GM18520 (cell line): Measurements from ENCODE around the gene RAI1.
A peak's percentile ranks its signal among the peaks of the same experiment; 100 is the strongest.

Source experiments
- ATAC-seq: cut with Tn5 transposase; IDR thresholded peaks from one replicate; pipeline ENCODE4 v1.9.1; 2021; ENCODE audit not compliant: unreplicated experiment

RAI1 gene

DNA sequence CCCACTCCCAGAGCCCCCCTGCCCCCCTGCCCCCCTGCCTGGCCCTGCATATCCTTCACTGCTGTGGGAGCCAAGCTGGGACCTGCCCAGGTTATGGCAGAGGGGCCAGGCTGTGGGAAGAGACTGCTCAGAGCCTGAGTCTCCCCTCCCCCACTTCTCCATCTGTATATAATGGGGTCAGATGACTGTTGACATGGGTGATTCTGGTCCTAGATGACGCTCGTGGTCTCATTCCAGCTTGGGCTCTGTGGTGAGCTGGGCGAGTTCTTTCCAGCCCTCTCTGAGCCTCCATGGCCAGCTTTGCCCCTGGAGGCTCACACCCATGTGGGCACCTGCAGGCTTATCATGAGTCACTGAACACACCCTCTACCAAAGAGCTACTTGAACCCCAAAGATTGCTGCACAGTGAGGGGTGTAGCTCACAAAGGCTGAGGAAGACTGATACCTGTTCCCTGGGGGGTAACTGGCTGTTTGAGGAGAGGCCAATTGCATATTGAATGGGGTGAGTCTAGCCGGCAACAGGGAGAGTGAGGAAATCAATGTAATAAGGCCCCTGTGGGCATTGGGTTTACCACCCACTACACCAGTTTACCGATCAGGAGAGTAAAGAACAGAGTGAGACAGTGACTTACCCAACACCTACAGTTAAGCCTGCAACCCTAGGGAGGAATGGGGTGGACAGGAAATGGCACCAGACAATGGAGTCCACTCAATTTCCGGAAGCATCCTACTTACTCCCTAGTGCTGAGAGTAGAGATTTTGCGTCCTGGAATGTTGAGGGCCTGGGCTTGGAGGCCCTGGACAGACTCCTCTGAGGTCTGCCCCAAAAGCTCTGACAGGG is 159.7 kb downstream of the RAI1 start:
- ATAC-seq, result no peak

DNA sequence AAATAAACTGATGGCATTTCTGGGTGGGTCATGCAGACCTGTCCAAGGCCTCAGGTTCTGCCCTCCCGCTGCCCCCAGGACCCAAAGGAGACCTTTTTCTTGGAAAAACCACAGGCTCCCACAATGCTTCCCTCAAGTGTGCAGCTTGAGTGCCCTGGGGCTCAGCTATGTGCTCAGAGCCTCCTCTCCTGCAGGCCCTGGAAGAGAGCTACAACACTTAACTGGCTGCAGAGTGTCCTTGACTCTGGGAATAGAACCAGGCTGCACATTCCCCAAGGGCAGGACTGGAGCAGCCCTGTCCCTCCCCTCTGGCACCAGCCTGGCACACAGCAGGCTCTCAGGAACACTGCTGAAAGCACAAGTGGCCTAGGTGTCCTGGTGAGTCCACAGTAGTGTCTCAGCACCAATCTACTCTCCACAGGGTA is 160.4 kb downstream of the RAI1 start:
- no peak for ATAC-seq

DNA sequence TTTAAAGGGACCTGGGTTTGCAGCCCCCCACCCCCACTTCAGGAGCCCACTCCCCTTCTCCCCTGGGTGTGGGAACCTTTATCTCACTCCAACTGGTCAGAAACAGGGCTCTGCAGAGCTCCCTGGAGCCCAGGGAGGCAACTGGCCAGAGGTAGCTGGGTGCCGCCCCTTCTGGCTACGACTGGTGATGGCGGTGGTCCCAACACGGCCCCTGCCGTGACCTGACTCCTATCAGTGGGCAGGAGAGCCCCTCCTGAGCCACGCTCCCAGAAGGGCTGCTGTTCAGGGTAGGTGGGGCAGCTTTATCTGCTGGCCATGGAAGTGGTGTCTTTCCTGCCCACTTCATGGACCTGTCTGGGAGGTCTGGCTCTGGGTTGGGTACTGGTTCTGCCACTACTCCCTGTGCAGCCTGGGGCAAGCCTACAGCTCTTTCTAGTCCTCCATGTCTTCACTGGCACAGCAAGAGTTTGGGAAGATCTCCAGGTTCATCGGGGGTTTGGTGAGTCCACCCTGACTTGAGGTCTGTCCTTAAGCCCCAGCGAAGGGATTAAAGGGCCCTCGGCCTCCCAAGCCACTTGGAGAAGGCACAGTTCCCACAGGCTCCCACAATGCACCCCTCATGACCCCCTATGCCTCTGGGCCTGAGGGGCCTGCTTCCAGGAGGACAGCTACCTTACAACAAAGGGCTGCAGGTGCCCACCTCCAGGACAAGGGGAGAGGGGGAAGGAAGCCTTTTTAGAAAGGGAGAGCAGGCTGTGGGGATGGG is 161.0 kb downstream of the RAI1 start:
- no peak for ATAC-seq

DNA sequence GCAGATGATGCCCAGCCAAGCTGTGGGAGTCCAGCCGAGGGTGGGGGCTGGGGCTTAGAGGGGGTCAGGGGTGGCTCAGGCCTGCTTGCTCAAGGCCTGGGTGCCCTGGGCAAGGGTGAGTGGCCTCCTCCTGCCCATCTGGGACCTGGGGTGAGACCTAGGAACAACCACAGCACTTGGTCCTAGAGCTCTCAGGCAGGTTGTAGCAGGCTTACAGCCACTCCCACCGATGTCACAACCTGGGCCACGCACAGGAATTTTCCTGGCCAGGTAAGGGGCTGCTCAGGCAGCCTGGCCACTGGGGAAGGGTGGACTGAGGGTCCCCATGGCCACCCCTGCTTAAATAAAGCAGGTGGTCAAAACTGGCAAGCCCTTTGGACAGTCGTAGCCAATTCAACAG is 161.8 kb downstream of the RAI1 start:
- ATAC-seq, result no peak

GRCh38 chr17:17844079-17844478 is 162.8 kb downstream of the RAI1 start:
- no peak for ATAC-seq

GRCh38 chr17:17844500-17844899 is 163.2 kb downstream of the RAI1 start:
- ATAC-seq, result no peak

DNA sequence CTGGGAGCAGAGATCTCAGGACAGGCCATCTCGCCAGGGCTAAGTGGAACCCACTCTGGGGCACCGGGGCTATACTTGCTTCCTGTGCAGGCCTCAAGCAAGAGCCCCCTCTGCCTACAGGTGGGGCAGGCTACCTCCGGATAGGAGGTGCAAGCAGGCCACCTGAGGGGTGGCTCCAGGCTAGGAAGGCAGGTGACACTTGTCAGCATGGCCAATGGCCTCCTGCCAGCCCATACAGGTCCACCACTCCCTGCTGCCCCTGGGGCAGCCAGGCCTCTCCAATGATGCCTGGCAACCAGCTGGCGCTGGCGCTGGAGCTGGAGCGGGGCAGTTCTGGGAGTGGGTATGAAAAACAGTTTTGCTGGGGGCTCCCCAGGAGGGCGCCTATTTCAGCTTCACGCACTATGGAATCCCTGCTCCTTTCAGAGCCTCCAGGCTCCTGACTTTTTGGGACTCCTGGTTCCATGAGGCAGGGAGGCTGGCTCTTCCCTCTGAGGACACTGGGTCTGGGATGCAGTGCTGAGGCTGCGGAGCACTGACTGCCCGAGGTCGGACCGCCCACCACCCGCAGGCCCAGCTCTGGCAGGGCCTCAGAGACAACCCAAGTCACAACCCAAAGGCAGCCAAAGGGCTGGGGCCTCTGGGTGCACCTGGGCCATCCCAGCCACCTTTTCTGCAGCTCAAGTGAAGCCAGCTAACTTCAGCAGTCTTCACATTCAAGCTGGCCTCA is 164.0 kb downstream of the RAI1 start:
- ATAC-seq, result no peak

DNA sequence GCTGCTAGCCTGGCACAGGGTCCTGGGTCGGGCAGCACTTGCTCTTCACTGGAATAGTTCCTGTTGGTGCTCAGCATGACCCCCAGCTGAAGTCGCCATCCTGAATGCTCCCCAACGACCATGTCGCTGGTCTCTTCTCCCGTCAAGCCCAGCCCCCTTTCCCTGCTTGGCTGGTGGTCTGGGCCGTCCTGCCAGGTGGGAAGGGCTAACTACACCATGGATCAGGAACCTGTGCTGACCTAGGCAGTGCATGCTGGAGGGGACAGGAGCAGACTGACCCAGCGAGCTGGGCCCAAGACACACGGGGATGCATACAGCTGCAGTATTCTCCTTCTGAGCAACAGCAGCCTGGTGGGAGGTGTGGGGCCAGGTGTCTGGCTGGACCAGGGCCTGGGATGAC is 164.7 kb downstream of the RAI1 start:
- ATAC-seq, result no peak

GRCh38 chr17:17846645-17847044 is 165.4 kb downstream of the RAI1 start:
- ATAC-seq, result no peak

DNA sequence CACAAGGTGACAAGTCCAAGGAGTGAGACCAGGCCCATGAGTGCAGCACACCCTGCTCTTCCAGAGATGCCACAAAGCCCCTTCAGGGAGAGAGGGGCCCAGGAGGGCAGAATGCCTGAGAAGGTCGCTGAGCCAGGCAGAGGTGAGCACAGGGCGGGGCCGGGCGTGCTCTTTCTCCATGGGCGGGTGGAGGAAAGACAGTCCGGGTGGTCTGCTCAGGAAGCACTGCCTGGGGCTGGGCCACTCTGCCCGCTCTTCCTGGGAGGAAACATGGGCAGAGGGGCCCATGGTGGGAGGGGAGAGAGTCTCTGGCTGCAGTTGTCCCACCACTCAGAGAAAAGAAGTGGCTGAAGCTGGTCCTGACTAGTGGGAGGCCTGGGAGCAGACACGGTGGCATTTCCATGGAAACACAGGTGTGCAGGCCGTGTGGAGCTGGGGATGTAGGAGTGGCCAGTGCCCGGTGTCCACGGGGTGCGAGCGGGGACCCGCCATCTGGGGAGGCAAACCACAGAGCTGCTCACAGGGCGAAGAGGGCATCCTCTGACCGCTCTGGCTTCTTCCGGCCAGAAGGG is 165.9 kb downstream of the RAI1 start:
- ATAC-seq, result no peak

- no peak for ATAC-seq
Measured at GRCh38 chr17:17847726-17848125, 166.5 kb downstream of the RAI1 start.

GRCh38 chr17:17848311-17849082 is 167.2 kb downstream of the RAI1 start:
- no peak for ATAC-seq

DNA sequence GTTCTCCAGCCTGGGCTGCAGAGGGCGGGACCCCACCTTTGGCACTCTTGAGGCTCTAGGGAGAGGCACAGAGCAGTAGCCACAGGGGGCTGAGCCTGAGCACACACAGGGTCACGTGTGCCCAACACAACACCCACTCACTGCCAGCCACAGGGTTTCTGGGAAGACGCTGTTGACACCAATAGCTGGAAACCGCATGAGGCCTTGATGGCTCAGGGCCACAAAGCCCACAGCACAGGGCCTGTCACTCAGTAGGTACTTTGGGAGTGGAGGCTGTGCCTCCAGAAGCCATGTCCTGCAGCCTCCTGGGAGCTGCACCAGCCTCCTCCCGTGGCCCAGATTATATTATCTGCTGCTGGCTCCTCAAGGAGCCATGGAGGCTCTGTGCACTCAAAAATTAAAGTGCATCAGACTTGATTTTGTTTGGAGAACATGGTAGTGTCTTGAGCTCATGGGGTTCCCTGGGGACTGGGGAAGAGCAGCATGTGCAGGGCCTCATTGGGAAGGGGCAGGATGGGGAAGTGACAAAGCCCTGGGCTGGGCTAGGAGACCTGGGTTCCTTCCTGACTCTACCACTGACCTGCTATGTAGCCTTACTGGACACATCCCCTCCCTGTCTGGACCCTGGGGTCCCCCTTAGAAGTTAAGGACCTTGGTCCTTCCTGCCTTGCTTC is 168.0 kb downstream of the RAI1 start:
- ATAC-seq, result peak; percentile 65

DNA sequence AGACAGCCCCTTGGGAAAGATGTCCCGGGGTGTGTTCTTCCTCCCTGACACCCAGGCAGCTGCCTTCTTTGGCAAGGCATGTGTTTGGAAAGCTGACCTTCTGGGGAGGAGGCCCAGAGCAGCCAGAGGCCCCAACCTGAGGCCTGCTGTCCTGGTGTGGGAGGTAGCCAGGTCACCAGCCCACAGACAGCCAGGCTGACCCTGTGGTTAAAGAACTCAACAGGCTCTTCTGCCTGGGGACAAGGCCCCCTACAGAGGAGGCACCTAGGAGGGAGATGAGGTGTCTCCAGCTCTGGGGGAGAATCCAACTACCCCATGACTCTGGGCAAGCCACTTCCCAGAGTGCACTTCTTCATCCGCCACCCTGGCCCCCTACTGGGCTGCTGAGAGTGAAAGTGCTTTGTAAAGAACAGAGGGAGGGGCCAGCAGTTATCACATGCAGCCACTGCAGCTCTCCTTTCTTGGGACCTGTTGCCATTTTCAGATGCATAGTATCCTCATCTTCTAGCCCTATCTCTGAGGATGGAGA is 168.7 kb downstream of the RAI1 start:
- ATAC-seq, result no peak

DNA sequence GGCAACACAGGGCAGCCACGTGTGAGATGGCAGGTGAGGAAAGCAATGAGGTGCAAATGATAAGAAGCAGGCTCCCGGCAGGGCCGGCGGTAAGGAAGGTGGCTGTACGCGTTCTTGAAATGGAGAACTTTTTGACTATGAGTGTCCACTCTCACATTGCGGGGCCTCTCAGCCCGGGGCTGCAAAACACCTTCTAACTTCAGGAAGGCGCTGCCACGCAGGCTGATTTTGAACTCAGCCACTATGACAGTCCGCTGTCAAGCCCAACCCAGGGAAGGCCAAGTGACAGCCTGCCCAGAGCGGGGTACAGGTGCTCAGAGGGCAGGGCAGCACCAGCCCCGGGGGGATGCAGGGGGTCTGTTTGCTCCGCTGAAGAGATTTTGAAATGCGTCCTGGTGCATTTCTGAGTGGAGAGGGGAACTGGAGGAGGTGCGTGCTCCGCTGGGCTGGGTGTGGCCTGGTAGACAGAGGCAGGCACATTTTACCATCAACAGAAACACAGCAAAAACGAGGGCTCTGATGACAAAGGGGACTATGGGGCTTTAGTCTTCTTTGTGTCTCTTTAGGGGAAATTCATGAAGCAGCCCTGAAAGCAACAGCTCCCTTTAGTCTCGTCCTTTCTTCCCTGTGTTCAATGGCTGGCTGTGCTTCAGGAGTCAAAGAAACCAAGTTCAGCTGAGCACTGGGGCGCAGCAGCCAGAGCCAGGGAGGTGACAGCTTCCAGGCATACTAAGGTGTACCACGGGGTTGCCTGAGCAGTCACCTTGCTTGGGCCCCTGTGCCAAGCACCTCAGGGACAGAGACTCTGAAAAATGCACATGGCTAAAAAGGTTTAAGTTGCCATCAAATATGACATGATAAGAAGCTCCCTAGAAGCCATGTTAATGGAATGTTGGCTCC is 170.1 kb downstream of the RAI1 start:
- ATAC-seq, result no peak

- ATAC-seq, result no peak
Measured at GRCh38 chr17:17852930-17853329, 171.7 kb downstream of the RAI1 start.

DNA sequence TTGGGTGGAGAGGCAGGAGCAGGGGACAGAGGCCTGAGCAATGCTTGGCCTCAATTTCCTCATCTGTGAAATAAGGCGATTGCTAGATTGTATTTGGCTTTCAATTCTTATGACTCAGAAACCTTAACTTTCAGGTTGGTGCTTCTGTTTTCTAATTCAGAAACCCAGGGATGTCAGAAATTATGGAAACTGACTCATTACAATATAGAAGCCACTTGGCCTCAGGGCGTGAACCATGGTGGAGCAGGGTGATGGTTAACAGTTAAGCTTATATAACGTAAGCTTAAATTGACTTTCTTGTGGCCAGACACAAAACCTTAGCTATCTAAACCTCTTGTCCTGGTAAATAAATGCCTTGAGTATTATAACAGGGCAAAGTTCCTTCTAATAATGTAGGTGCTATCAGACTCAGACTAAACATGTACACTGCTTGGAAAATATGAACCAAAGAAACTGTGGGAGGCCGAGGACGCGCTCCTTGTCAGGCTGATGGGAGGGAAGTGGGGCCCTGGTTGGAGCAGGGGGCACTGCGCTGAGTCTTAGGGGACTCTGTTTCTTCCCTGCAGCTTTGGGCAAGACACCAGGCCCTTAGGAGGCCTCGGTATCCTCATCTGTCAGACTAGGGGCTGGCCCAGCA is 172.7 kb downstream of the RAI1 start:
- ATAC-seq, result no peak

GRCh38 chr17:17855976-17856375 is 174.7 kb downstream of the RAI1 start:
- ATAC-seq, result no peak
